Subcutaneous abdominal adipose tissue (tissue), 5 donors: ENCODE data around the gene PTPA.

ENCODE experiments used
- H3K27ac ChIP-seq: one replicate; pipeline ENCODE4 v1.7.0; 2013; ENCODE audit warnings: low read depth, mild to moderate bottlenecking, inconsistent platforms, low read length, moderate library complexity
- H3K27me3 ChIP-seq, 5 donors: one replicate each; pipeline ENCODE4 v1.7.0; 2013; ENCODE audit warnings: low read length in 5 of 5, inconsistent platforms in 1 of 5; ENCODE audit not compliant: control insufficient read depth in 5 of 5, insufficient read depth in 4 of 5
- H3K36me3 ChIP-seq, 5 donors: one replicate each; pipeline ENCODE4 v1.7.0; 2013; ENCODE audit warnings: low read length in 5 of 5; ENCODE audit not compliant: control insufficient read depth in 5 of 5, insufficient read depth in 5 of 5
- H3K4me1 ChIP-seq, 5 donors: one replicate each; pipeline ENCODE4 v1.7.0; 2013; ENCODE audit warnings: low read length in 5 of 5, mild to moderate bottlenecking in 3 of 5, moderate library complexity in 1 of 5; ENCODE audit not compliant: control insufficient read depth in 5 of 5, insufficient read depth in 5 of 5
- H3K4me3 ChIP-seq, 5 donors: one replicate each; pipeline ENCODE4 v1.7.0; 2013; ENCODE audit warnings: low read length in 5 of 5, low read depth in 1 of 5
- H3K9ac ChIP-seq, 5 donors: one replicate each; pipeline ENCODE4 v1.7.0; 2013; ENCODE audit warnings: low read length in 5 of 5, mild to moderate bottlenecking in 4 of 5, moderate library complexity in 3 of 5
- H3K9me3 ChIP-seq, 5 donors: one replicate each; pipeline ENCODE4 v1.7.0; 2013; ENCODE audit warnings: low read length in 5 of 5; ENCODE audit not compliant: control insufficient read depth in 5 of 5
- donor health status: healthy.
- donor health status: healthy.
- donor health status: healthy.
- donor health status: healthy.
- donor health status: healthy.

Gene PTPA

GRCh38 chr9:129181246-129181645, 70.0 kb downstream of the PTPA start:
- Histone ChIP-seq H3K36me3 (no peaks in the 10 kb centered on the region), H3K4me1 (peaks cover 0 to 35% (median 20%) of the 10 kb centered on the region in 5 donors), H3K27ac (no peak overlapping the region), H3K27me3 (peaks cover 0 to 7% (median 0%) of the 10 kb centered on the region in 5 donors), H3K4me3 (no peak overlapping the region), H3K9ac (no peak overlapping the region), H3K9me3 (no peaks in the 10 kb centered on the region)

GRCh38 chr9:129182122-129182521, 70.9 kb downstream of the PTPA start:
- no peak overlapping the region for H3K27ac ChIP-seq
- peaks cover 0 to 2% (median 2%) of the 10 kb centered on the region in 5 donors for H3K9me3 ChIP-seq
- no peak overlapping the region for H3K9ac ChIP-seq
- peaks cover 0 to 7% (median 0%) of the 10 kb centered on the region in 5 donors for H3K27me3 ChIP-seq
- H3K36me3 ChIP-seq, result no peaks in the 10 kb centered on the region
- no peak overlapping the region for H3K4me3 ChIP-seq
- H3K4me1 ChIP-seq, result peaks cover 0 to 27% (median 13%) of the 10 kb centered on the region in 5 donors

GRCh38 chr9:129182625-129183494, 71.6 kb downstream of the PTPA start:
- Histone ChIP-seq H3K4me1 (peaks cover 0 to 23% (median 10%) of the 10 kb centered on the region in 5 donors), H3K4me3 (no peak overlapping the region), H3K36me3 (no peaks in the 10 kb centered on the region), H3K9ac (no peak overlapping the region), H3K9me3 (peaks cover 0 to 4% (median 3%) of the 10 kb centered on the region in 5 donors), H3K27ac (no peak overlapping the region), H3K27me3 (peaks cover 0 to 7% (median 0%) of the 10 kb centered on the region in 5 donors)

- Histone ChIP-seq H3K4me1 (peaks cover 0 to 17% (median 3%) of the 10 kb centered on the region in 5 donors), H3K27ac (no peak overlapping the region), H3K9me3 (peaks cover 0 to 4% (median 3%) of the 10 kb centered on the region in 5 donors), H3K27me3 (peaks cover 0 to 7% (median 0%) of the 10 kb centered on the region in 5 donors), H3K9ac (no peak overlapping the region), H3K36me3 (no peaks in the 10 kb centered on the region), H3K4me3 (no peak overlapping the region)
Observed at GRCh38 chr9:129183495-129184218, 72.4 kb downstream of the PTPA start.

- Histone ChIP-seq H3K36me3 (no peaks in the 10 kb centered on the region), H3K4me3 (no peak overlapping the region), H3K9ac (no peak overlapping the region), H3K27me3 (peaks cover 0 to 3% (median 0%) of the 10 kb centered on the region in 5 donors), H3K9me3 (peaks cover 0 to 4% (median 3%) of the 10 kb centered on the region in 5 donors), H3K27ac (no peak overlapping the region), H3K4me1 (peaks cover 0 to 12% (median 3%) of the 10 kb centered on the region in 5 donors)
Observed at GRCh38 chr9:129184219-129184524, 73.0 kb downstream of the PTPA start.

GRCh38 chr9:129184596-129185122, 73.4 kb downstream of the PTPA start:
- H3K27ac ChIP-seq, result no peak overlapping the region
- H3K4me1 ChIP-seq, result peaks cover 0 to 12% (median 3%) of the 10 kb centered on the region in 5 donors
- peaks cover 0 to 4% (median 3%) of the 10 kb centered on the region in 5 donors for H3K9me3 ChIP-seq
- H3K27me3 ChIP-seq, result peaks cover 0 to 3% (median 0%) of the 10 kb centered on the region in 5 donors
- H3K36me3 ChIP-seq, result no peaks in the 10 kb centered on the region
- H3K9ac ChIP-seq, result no peak overlapping the region
- H3K4me3 ChIP-seq, result no peak overlapping the region

GRCh38 chr9:129185402-129185801, 74.2 kb downstream of the PTPA start:
- Histone ChIP-seq H3K36me3 (no peaks in the 10 kb centered on the region), H3K4me1 (peaks cover 0 to 12% (median 3%) of the 10 kb centered on the region in 5 donors), H3K9me3 (peaks cover 0 to 4% (median 3%) of the 10 kb centered on the region in 5 donors), H3K27me3 (peaks cover 0 to 3% (median 0%) of the 10 kb centered on the region in 5 donors), H3K4me3 (no peak overlapping the region), H3K9ac (no peak overlapping the region), H3K27ac (no peak overlapping the region)

- Histone ChIP-seq H3K4me1 (peaks cover 0 to 12% (median 3%) of the 10 kb centered on the region in 5 donors), H3K4me3 (no peak overlapping the region), H3K36me3 (no peaks in the 10 kb centered on the region), H3K9me3 (peaks cover 0 to 4% (median 3%) of the 10 kb centered on the region in 5 donors), H3K27ac (no peak overlapping the region), H3K9ac (no peak overlapping the region), H3K27me3 (peaks cover 0 to 3% (median 0%) of the 10 kb centered on the region in 5 donors)
Observed at GRCh38 chr9:129185991-129186390, 74.8 kb downstream of the PTPA start.

GRCh38 chr9:129187042-129187441, 75.8 kb downstream of the PTPA start:
- peaks cover 0 to 4% (median 3%) of the 10 kb centered on the region in 5 donors for H3K9me3 ChIP-seq
- no peaks in the 10 kb centered on the region for H3K36me3 ChIP-seq
- no peak overlapping the region for H3K9ac ChIP-seq
- H3K4me3 ChIP-seq, result no peak overlapping the region
- no peak overlapping the region for H3K27ac ChIP-seq
- peaks cover 0 to 12% (median 3%) of the 10 kb centered on the region in 5 donors for H3K4me1 ChIP-seq
- H3K27me3 ChIP-seq, result peaks cover 0 to 3% (median 0%) of the 10 kb centered on the region in 5 donors
